Measurements from ENCODE around the gene NIPAL4.

NIPAL4 gene

DNA sequence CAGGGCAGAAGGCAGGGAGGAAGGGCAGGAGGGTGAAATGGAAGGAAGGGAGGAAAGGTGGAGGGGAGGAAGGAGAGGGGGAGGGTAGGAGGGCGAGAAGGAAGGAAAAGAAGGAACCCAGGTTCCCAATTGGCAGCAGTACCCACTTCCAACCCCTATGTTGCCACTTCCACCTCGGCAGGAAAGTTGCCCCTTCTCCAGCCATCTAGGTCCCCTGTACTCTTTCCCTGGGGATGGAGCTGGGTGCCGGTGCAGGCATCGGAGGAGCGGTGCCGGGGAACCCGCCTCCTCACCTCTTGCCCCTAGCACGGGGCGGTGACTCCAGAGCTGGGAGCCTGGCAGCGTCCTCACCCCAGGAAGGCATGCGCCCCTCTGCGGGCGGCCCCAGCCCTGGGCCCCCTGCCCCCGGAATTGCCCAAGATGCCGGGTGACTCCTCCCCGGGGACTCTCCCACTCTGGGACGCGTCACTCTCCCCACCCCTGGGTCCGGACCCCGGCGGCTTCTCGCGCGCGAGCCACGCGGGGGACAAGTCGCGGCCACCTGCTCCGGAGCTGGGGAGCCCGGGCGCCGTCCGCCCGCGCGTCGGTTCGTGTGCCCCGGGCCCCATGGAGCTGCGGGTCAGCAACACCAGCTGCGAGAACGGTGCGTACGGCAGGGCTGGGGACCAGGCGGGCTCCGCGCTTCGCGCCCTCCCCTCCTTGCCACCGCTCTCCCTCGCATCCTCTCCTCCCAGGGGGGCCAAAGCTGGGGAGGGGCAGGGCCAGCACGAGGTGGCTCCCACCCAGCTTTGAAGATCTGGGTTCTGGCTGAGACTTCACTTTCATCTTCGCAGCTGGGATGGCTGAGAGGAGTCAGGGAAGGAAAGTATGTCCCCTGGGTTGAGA is at the start of gene NIPAL4:
Gene NIPAL4, plus strand, starts transcription at position 499 of the 885 bp plus-strand sequence. Its CDS starts 108 bp downstream, at position 607.
- Histone ChIP-seq H3K27ac (ENCODE audit: extremely low read depth, low read depth, low read length) (no peak within 1 kb of the TSS), H3K4me3 (ENCODE audit: low read depth, low read length) (peak within 1 kb of the TSS; percentile 29), H3K4me1 (ENCODE audit: control insufficient read depth, insufficient read depth, low read length) (no peaks in the 10 kb centered on the region; the same call in 1 of the 2 replicates), H3K36me3 (ENCODE audit: control insufficient read depth in 2 of 2, insufficient read depth in 1 of 2, low read length in 2 of 2) (no peaks in the 10 kb centered on the region), H3K9me3 (ENCODE audit: control insufficient read depth, insufficient read depth, low read depth, low read length) (no peaks in the 10 kb centered on the region)
- ChIA-PET CTCF (interaction anchor here (0.7 to 2.2 kb wide), 7 partner anchors 12 to 461 kb away, joined by 3 to 12 read pairs (median 4); no protein-coding TSS in a partner anchor), POLR2A (no interaction called here)
- no peak for TF ChIP-seq PRDM4 (tag by site-specific recombination; IDR thresholded peaks at IDR 0.05)
- TF ChIP-seq ZFP69B (tag by site-specific recombination; IDR thresholded peaks at IDR 0.05), result no peak
- TF ChIP-seq SALL2 (tag by site-specific recombination; IDR thresholded peaks at IDR 0.05; ENCODE audit: borderline replicate concordance), result no peak
- TF ChIP-seq ZNF24 (tag by site-specific recombination; IDR thresholded peaks at IDR 0.05), result no peak
- TF ChIP-seq KLF17 (tag by site-specific recombination; IDR thresholded peaks at IDR 0.05), result 0 out of 2 replicates have a peak, but pooled peaks have one; percentile 40
- TF ChIP-seq ZNF138 (tag by site-specific recombination; IDR thresholded peaks at IDR 0.05; ENCODE audit: borderline replicate concordance), result no peak
- TF ChIP-seq SP3 (tag by site-specific recombination; IDR thresholded peaks at IDR 0.05), result peak; percentile 63
- no peak for TF ChIP-seq ZNF768 (tag by site-specific recombination; IDR thresholded peaks at IDR 0.05)
- TF ChIP-seq, protein P1, sequence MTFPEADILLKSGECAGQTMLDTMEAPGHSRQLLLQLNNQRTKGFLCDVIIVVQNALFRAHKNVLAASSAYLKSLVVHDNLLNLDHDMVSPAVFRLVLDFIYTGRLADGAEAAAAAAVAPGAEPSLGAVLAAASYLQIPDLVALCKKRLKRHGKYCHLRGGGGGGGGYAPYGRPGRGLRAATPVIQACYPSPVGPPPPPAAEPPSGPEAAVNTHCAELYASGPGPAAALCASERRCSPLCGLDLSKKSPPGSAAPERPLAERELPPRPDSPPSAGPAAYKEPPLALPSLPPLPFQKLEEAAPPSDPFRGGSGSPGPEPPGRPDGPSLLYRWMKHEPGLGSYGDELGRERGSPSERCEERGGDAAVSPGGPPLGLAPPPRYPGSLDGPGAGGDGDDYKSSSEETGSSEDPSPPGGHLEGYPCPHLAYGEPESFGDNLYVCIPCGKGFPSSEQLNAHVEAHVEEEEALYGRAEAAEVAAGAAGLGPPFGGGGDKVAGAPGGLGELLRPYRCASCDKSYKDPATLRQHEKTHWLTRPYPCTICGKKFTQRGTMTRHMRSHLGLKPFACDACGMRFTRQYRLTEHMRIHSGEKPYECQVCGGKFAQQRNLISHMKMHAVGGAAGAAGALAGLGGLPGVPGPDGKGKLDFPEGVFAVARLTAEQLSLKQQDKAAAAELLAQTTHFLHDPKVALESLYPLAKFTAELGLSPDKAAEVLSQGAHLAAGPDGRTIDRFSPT (tag by site-specific recombination; IDR thresholded peaks at IDR 0.05), result peak; percentile 44; the same call in 1 of the 2 replicates
- TF ChIP-seq ZNF140 (tag by site-specific recombination; IDR thresholded peaks at IDR 0.05), result no peak
- TF ChIP-seq ZBTB20 (tag by site-specific recombination; IDR thresholded peaks at IDR 0.05), result peak; percentile 60
- TF ChIP-seq GLI4 (tag by site-specific recombination; IDR thresholded peaks at IDR 0.05), result no peak
- no peak for TF ChIP-seq PBX3 (CRISPR knock-in tag; IDR thresholded peaks at IDR 0.05)
- no peak for TF ChIP-seq ZNF560 (tag by site-specific recombination; IDR thresholded peaks at IDR 0.05; ENCODE audit: borderline replicate concordance)
- no peak for TF ChIP-seq MYNN (tag by site-specific recombination; IDR thresholded peaks at IDR 0.05; ENCODE audit: borderline replicate concordance)
- TF ChIP-seq GFI1B (tag by site-specific recombination; IDR thresholded peaks at IDR 0.05), result no peak
- TF ChIP-seq REPIN1 (tag by site-specific recombination; IDR thresholded peaks at IDR 0.05; ENCODE audit: low read depth), result no peak
- TF ChIP-seq, protein P2, sequence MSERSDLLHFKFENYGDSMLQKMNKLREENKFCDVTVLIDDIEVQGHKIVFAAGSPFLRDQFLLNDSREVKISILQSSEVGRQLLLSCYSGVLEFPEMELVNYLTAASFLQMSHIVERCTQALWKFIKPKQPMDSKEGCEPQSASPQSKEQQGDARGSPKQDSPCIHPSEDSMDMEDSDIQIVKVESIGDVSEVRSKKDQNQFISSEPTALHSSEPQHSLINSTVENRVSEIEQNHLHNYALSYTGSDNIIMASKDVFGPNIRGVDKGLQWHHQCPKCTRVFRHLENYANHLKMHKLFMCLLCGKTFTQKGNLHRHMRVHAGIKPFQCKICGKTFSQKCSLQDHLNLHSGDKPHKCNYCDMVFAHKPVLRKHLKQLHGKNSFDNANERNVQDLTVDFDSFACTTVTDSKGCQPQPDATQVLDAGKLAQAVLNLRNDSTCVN (tag by site-specific recombination; optimal IDR thresholded peaks at IDR 0.05), result peak; percentile 55
- TF ChIP-seq ZNF121 (tag by site-specific recombination; IDR thresholded peaks at IDR 0.05), result no peak
- TF ChIP-seq IKZF3 (tag by site-specific recombination; IDR thresholded peaks at IDR 0.05), result no peak
- TF ChIP-seq, protein P3, sequence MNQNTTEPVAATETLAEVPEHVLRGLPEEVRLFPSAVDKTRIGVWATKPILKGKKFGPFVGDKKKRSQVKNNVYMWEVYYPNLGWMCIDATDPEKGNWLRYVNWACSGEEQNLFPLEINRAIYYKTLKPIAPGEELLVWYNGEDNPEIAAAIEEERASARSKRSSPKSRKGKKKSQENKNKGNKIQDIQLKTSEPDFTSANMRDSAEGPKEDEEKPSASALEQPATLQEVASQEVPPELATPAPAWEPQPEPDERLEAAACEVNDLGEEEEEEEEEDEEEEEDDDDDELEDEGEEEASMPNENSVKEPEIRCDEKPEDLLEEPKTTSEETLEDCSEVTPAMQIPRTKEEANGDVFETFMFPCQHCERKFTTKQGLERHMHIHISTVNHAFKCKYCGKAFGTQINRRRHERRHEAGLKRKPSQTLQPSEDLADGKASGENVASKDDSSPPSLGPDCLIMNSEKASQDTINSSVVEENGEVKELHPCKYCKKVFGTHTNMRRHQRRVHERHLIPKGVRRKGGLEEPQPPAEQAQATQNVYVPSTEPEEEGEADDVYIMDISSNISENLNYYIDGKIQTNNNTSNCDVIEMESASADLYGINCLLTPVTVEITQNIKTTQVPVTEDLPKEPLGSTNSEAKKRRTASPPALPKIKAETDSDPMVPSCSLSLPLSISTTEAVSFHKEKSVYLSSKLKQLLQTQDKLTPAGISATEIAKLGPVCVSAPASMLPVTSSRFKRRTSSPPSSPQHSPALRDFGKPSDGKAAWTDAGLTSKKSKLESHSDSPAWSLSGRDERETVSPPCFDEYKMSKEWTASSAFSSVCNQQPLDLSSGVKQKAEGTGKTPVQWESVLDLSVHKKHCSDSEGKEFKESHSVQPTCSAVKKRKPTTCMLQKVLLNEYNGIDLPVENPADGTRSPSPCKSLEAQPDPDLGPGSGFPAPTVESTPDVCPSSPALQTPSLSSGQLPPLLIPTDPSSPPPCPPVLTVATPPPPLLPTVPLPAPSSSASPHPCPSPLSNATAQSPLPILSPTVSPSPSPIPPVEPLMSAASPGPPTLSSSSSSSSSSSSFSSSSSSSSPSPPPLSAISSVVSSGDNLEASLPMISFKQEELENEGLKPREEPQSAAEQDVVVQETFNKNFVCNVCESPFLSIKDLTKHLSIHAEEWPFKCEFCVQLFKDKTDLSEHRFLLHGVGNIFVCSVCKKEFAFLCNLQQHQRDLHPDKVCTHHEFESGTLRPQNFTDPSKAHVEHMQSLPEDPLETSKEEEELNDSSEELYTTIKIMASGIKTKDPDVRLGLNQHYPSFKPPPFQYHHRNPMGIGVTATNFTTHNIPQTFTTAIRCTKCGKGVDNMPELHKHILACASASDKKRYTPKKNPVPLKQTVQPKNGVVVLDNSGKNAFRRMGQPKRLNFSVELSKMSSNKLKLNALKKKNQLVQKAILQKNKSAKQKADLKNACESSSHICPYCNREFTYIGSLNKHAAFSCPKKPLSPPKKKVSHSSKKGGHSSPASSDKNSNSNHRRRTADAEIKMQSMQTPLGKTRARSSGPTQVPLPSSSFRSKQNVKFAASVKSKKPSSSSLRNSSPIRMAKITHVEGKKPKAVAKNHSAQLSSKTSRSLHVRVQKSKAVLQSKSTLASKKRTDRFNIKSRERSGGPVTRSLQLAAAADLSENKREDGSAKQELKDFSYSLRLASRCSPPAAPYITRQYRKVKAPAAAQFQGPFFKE (tag by site-specific recombination; IDR thresholded peaks at IDR 0.05; ENCODE audit: borderline replicate concordance), result no peak
- TF ChIP-seq ZBTB8A (tag by site-specific recombination; IDR thresholded peaks at IDR 0.05), result peak; percentile 69
- no peak for TF ChIP-seq ZSCAN16 (tag by site-specific recombination; IDR thresholded peaks at IDR 0.05)
